Cardiac fibroblast (primary cell): ENCODE results near the gene CKAP2L.

ENCODE experiments used
- DNase-seq, 2 donors: peaks; one replicate each; pipeline versions ENCODE4 v3.0.0 to v3.0.0-alpha.2; 2010; ENCODE audit warnings: low read depth in 2 of 2
- H3K4me3 ChIP-seq, 2 donors: replicated peaks in 1 of 2; 1 replicate in 1 of 2; 2 replicates in 1 of 2; pipeline ENCODE4 v1.5.1; 2011; ENCODE audit warnings: low read depth in 2 of 2, low read length in 2 of 2, mild to moderate bottlenecking in 2 of 2, moderate library complexity in 1 of 2
- TF ChIP-seq, protein P1 (sequence below): IDR thresholded peaks from one replicate; pipeline ENCODE4 v1.5.1; 2011; ENCODE audit warnings: low read depth, mild to moderate bottlenecking, low read length, inconsistent platforms

The CKAP2L gene

DNA sequence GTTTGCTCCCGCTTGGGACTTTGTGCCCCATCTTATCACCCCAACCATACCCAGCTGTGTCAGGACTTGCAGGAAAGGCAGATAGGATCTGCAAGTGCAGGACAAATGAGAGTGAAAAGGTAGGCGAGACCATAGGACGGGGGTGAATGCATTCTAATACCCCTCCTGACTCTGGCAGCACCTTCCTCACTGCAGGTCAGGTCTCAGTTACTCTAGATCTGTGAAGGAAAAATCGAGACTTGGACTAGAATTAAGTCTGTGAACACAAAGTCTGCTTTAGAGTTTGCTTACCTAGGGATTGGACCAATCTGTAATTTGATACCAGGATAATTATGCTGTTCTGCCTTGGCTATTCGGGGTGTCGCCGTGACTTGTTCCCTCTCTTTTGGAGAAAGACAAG is 23.9 kb downstream of the CKAP2L start:
- H3K4me3 ChIP-seq: no peak overlapping the region
- TF ChIP-seq, protein P1, sequence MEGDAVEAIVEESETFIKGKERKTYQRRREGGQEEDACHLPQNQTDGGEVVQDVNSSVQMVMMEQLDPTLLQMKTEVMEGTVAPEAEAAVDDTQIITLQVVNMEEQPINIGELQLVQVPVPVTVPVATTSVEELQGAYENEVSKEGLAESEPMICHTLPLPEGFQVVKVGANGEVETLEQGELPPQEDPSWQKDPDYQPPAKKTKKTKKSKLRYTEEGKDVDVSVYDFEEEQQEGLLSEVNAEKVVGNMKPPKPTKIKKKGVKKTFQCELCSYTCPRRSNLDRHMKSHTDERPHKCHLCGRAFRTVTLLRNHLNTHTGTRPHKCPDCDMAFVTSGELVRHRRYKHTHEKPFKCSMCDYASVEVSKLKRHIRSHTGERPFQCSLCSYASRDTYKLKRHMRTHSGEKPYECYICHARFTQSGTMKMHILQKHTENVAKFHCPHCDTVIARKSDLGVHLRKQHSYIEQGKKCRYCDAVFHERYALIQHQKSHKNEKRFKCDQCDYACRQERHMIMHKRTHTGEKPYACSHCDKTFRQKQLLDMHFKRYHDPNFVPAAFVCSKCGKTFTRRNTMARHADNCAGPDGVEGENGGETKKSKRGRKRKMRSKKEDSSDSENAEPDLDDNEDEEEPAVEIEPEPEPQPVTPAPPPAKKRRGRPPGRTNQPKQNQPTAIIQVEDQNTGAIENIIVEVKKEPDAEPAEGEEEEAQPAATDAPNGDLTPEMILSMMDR: no peak

DNA sequence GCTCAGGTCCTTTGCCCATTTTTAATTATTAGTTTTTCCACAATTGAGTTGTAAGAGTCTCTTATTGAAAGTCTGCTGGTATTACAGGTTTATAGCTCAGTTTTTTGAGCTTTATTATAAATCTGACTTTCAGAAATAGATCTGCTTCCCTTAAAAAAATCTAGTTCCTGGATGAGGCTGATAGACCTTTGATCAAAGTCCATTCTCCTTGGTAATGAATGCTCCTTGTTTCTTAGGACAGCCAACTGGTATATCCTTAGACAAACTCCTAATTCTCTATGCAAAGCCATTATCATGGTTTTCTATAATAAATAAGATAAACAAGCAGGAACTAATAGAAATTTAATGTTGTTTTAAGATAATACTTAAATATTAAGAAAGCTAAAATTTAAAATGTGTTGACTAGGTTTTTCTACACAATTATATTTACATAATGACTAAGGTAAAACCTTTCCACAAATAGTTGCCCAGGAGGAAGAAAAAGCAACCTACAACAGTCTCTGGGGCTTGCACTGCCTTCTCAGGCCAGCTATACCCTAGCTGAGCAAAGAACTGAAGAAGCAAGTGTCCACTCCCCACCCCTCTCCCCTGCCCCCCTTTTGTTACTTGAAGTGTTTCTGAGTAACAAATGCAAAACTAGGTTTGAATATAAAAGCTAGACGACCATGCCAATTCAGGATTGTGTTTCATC is 26.7 kb downstream of the CKAP2L start:
- TF ChIP-seq, protein P1: no peak
- DNase-seq: no peak
- no peak overlapping the region for H3K4me3 ChIP-seq

More for the DNA sequence above, 23.9 kb downstream of the CKAP2L start:
- no peak for DNase-seq

DNA sequence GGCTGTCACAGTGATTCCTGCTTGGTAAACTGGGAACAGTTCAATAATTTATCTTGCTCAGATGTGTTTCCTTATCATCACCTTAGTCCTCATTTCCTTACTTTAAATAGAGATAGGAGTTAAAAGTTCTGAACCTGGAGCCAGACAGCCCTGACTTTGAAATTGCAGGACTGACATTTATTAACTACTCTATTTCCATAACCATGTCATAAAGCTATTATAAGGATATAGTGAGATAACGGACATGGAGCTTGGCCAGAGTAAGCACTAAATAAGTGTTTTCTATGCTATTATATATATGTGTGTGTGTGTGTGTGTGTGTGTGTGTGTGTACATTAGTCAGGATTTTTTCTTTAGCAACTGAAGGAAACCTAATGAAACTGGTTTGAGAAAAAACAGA is 30.5 kb downstream of the CKAP2L start:
- TF ChIP-seq, protein P1: no peak
- no peak for DNase-seq

DNA sequence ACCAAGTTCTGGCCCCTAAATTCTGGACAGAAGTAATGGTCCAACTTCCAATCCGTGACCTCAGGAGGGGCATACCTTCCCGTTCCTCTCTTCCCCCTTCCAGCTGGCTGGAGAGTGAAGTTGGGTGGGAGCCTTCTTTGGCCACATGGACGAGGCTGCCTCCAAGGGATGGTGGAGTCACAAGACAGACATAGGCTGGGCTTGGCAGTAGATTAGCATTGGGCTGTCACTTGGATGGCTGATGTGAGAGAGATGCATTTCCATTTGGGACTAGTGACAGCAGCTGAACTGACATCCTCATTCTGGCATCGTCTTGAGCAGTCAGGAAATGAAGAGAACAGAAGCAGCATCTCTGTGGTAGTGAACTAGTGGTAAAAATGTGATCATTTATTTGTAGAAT is 31.0 kb downstream of the CKAP2L start:
- TF ChIP-seq, protein P1: no peak
- no peak overlapping the region for H3K4me3 ChIP-seq
- no peak for DNase-seq

More for the DNA sequence above, 30.5 kb downstream of the CKAP2L start:
- H3K4me3 ChIP-seq: no peak overlapping the region

DNA sequence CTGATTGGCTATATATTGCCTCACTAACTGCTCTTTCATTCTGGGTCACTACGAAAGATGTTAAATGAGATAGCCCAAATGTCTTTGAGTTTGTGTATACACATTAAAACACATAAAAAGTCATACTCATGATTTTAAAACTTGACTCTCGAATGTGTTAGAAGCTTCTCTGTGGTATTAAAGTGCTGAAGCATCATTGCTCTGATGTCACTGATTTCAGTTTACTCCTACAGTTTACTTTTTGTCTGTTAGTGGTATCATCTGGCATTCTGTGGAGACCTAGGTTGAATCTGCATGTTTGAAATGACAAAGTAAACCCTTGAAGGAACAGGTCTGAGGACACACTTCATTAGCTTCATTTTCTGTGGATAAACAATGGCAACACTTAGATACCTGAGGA is 32.9 kb downstream of the CKAP2L start:
- H3K4me3 ChIP-seq: no peak overlapping the region
- no peak for DNase-seq
- TF ChIP-seq, protein P1: no peak

DNA sequence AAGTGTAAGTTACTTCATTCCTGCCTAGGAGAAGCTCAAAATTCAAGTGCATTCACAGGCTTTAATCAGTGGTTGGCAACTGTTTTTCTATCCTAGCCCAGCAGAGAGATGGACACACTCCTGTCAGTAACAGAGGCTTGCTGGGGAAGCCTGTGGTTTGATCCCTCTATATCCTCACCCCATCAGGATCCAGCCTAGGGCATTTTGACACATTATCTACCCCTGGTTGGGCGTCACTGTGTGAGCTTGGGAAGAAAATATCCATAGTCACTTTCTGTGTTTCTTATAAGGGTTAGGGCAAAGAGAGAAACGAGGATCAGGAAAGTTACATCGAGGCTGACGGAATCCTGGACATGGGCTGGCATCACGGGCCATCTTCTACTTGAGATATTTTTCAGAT is 33.6 kb downstream of the CKAP2L start:
- no peak for DNase-seq
- no peak overlapping the region for H3K4me3 ChIP-seq
- TF ChIP-seq, protein P1: no peak

DNA sequence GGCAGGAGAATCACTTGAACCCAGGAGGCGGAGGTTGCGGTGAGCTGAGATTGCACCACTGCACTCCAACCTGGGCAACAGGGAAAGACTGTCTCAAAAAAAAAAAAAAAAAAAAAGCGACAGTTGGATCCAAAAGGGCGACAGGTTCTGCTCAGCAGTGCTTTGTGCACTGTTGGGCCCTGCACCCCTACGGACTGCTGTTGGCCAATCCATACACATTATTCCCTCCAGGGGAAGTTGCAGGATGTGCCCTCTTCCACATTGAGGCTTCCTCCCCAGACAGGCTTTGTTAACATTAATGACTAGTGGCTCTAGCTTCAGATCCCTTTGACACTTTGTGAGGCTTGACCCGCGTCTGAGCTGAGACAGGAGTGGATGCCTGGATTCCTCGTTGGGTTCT is 34.2 kb downstream of the CKAP2L start:
- TF ChIP-seq, protein P1: no peak
- no peak overlapping the region for H3K4me3 ChIP-seq
- no peak for DNase-seq
